GM12891 (cell line): Measurements from ENCODE around the gene PGS1.

ENCODE experiments used
- POLR2A ChIP-seq: IDR thresholded peaks from 2 replicates; pipeline ENCODE4 v1.6.1; 2011; ENCODE audit warnings: low read depth, low read length, control low read depth
- POLR2AphosphoS5 ChIP-seq: IDR thresholded peaks from 2 replicates; pipeline ENCODE4 v1.6.1; 2011; ENCODE audit warnings: low read depth, low read length, control low read depth
- POU2F2 ChIP-seq: IDR thresholded peaks from 2 replicates; pipeline ENCODE4 v1.6.1; 2011; ENCODE audit warnings: low read depth, mild to moderate bottlenecking, control low read depth, low read length, moderate library complexity
- SPI1 ChIP-seq: IDR thresholded peaks from 2 replicates; pipeline ENCODE4 v1.6.1; 2011; ENCODE audit warnings: low read depth, low read length, control low read depth
- TAF1 ChIP-seq: IDR thresholded peaks from 2 replicates; pipeline ENCODE4 v1.6.1; 2011; ENCODE audit warnings: low read depth, low read length, control low read depth

DNA sequence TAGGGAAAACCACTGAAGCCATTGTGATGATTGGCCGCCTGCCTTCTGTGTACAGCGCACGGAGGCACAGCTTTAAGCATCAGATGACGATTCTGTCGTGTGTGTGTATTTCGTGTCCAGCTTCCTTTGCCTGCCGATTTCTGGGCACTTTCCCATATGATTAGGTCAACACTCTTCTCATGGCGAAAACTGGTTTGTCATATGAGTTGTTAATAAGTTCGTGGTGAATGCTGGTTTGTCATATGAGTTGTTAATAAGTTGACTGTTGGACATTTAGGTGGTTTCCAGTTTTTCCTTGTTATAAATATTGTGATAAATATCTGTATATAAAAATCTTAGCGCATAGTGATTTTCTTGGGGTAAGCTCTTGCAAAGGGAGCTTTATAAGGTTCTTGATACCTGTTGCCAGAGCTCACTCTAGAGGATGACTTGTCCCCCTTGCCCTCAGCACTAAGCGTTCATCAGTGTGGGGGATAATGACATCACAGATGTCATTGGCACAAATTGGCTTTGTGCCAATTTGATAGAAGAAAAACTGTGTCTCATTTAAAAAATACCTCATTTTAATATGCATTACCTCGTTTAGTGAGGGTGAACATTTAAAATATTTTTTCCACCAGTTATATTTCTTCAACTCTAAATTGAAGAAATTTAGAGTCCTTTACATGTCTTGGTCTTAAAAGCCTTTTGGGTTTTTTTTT, 40.0 kb downstream of the PGS1 start:
- TF ChIP-seq POLR2A = no peak
- no peak for TF ChIP-seq POLR2AphosphoS5
- no peak for TF ChIP-seq TAF1
- TF ChIP-seq POU2F2 = no peak
- TF ChIP-seq SPI1 = no peak
